K562 (cell line): Measurements from ENCODE around the gene NEMP2. TPM values are rescaled to one million over a fixed set of nuclear protein-coding genes. Genes with fewer than 3 reads are reported as not detected.

Source experiments
- DPF2 ChIP-seq: fragments of 450-650 bp; IDR thresholded peaks from 2 replicates; pipeline ENCODE4 v1.6.1; 2016
- EHMT2 ChIP-seq: fragments of 450-650 bp; IDR thresholded peaks from 2 replicates; pipeline ENCODE4 v1.6.1; 2018; ENCODE audit warnings: antibody characterized with exemption
- EP300 ChIP-seq: IDR thresholded peaks from 2 replicates; pipeline ENCODE4 v1.6.1; 2012; ENCODE audit warnings: low read length, improper control_type of control experiment
- ETV6 ChIP-seq, 3 experiments: fragments of 150-350 bp in 1 of 3; sonication (generic) in 1 of 3; formaldehyde crosslinking in 1 of 3; IDR thresholded peaks; 2 replicates each; pipeline versions ENCODE4 v1.6.1 to v1.8.0; 2014 to 2022; ENCODE audit warnings: borderline replicate concordance in 2 of 3, low read depth in 2 of 3, antibody characterized with exemption in 1 of 3, low read length in 1 of 3, mild to moderate bottlenecking in 1 of 3, missing genetic modification reagents in 1 of 3
- FOXM1 ChIP-seq, 2 experiments: fragments of 450-650 bp in 1 of 2; sonication (generic) in 1 of 2; formaldehyde crosslinking in 1 of 2; IDR thresholded peaks; 2 replicates each; pipeline versions ENCODE4 v1.6.1 to v1.9.0; 2017 to 2022; ENCODE audit warnings: low read depth in 2 of 2, mild to moderate bottlenecking in 2 of 2, missing genetic modification reagents in 1 of 2, moderate library complexity in 1 of 2
- GATA2 ChIP-seq: sonication (generic); formaldehyde crosslinking; IDR thresholded peaks from 2 replicates; pipeline ENCODE4 v1.4.0; 2020; ENCODE audit warnings: mild to moderate bottlenecking, missing genetic modification reagents
- HOXB6 ChIP-seq: fragments of 250-450 bp; sonication (Bioruptor Pico); IDR thresholded peaks from 2 replicates; pipeline ENCODE4 v1.5.1; 2022; ENCODE audit warnings: mild to moderate bottlenecking, borderline replicate concordance
- JUND ChIP-seq, 2 experiments: IDR thresholded peaks; 2 replicates in 1 of 2; 3 replicates in 1 of 2; pipeline ENCODE4 v1.6.1; 2011; ENCODE audit warnings: borderline replicate concordance in 2 of 2, low read depth in 2 of 2, low read length in 2 of 2, improper control_type of control experiment in 1 of 2, missing biosample characterization in 1 of 2, missing genetic modification characterization in 1 of 2, missing genetic modification reagents in 1 of 2
- KLF16 ChIP-seq: IDR thresholded peaks from 2 replicates; pipeline ENCODE4 v1.6.1; 2016; ENCODE audit warnings: antibody characterized with exemption
- L3MBTL2 ChIP-seq: fragments of 450-650 bp; IDR thresholded peaks from 2 replicates; pipeline ENCODE4 v1.6.1; 2016; ENCODE audit warnings: mild to moderate bottlenecking, moderate library complexity
- MEIS2 ChIP-seq: fragments of 450-650 bp; IDR thresholded peaks from 2 replicates; pipeline ENCODE4 v1.6.1; 2014; ENCODE audit warnings: mild to moderate bottlenecking; ENCODE audit not compliant: partially characterized antibody
- NCOR1 ChIP-seq: fragments of 450-650 bp; IDR thresholded peaks from 2 replicates; pipeline ENCODE4 v1.6.1; 2016; ENCODE audit warnings: mild to moderate bottlenecking, moderate library complexity
- PML ChIP-seq: IDR thresholded peaks from 2 replicates; pipeline ENCODE4 v1.6.1; 2012; ENCODE audit warnings: low read length, inconsistent platforms
- POLR2AphosphoS5 ChIP-seq: IDR thresholded peaks from 2 replicates; pipeline ENCODE4 v1.6.1; 2011; ENCODE audit warnings: mild to moderate bottlenecking, low read depth, low read length, moderate library complexity; ENCODE audit not compliant: control insufficient read depth, insufficient read depth
- PTRF ChIP-seq: fragments of 450-650 bp; IDR thresholded peaks from 2 replicates; pipeline ENCODE4 v1.6.1; 2016; ENCODE audit warnings: mild to moderate bottlenecking, missing genetic modification characterization, missing compliant biosample characterization
- SMAD4 ChIP-seq: fragments of 250-450 bp; sonication (Bioruptor Pico); conservative IDR thresholded peaks from 2 replicates; pipeline ENCODE4 v1.8.0; 2021; ENCODE audit warnings: inconsistent platforms, mild to moderate bottlenecking, moderate library complexity
- SMARCC2 ChIP-seq: fragments of 450-650 bp; IDR thresholded peaks from 2 replicates; pipeline ENCODE4 v1.6.1; 2017; ENCODE audit warnings: antibody characterized with exemption, moderate library complexity, mild to moderate bottlenecking, low read depth
- SOX6 ChIP-seq: fragments of 450-650 bp; IDR thresholded peaks from 2 replicates; pipeline ENCODE4 v1.6.1; 2014; ENCODE audit warnings: mild to moderate bottlenecking
- STAT5A ChIP-seq: IDR thresholded peaks from 2 replicates; pipeline ENCODE4 v1.6.1; 2012; ENCODE audit warnings: low read length, inconsistent platforms, borderline replicate concordance
- STAT6 ChIP-seq: sonication (generic); formaldehyde crosslinking; IDR thresholded peaks from 2 replicates; pipeline ENCODE4 v1.8.1; 2023; ENCODE audit warnings: mild to moderate bottlenecking, missing genetic modification reagents
- TAF9B ChIP-seq: fragments of 450-650 bp; IDR thresholded peaks from 2 replicates; pipeline ENCODE4 v1.6.1; 2018; ENCODE audit warnings: mild to moderate bottlenecking; ENCODE audit not compliant: partially characterized antibody
- TBL1XR1 ChIP-seq, 2 experiments: IDR thresholded peaks; 2 replicates each; pipeline ENCODE4 v1.6.1; 2012; ENCODE audit warnings: improper control_type of control experiment in 2 of 2, low read length in 2 of 2, mild to moderate bottlenecking in 1 of 2
- TRIM28 ChIP-seq: fragments of 450-650 bp; IDR thresholded peaks from 2 replicates; pipeline ENCODE4 v1.6.1; 2017
- ZNF184 ChIP-seq: sonication (generic); formaldehyde crosslinking; IDR thresholded peaks from 2 replicates; pipeline ENCODE4 v1.5.0; 2020; ENCODE audit warnings: missing genetic modification reagents
- ZNF511 ChIP-seq: sonication (generic); formaldehyde crosslinking; IDR thresholded peaks from 2 replicates; pipeline ENCODE4 v1.8.0; 2022; ENCODE audit warnings: mild to moderate bottlenecking, missing genetic modification reagents
- ZSCAN29 ChIP-seq: fragments of 450-650 bp; IDR thresholded peaks from 2 replicates; pipeline ENCODE4 v1.6.1; 2017
- polyA plus RNA-seq, 8 experiments: library from polyadenylated mRNA; depleted of rRNA in 4 of 8; stranded (reverse) in 5 of 8; unstranded in 3 of 8; fragments of >200 nt; fragmentation: Nextera tagmentation in 2 of 8; fragmentation: Illumina TruSeq in 1 of 8; extraction: Ambion mirVana in 2 of 8; extraction: Trizol in 1 of 8; gene quantifications; 2 replicates each; pipeline versions ENCODE4 v1.2.1 to v1.2.3, GENCODE V29; 2011 to 2014; ENCODE audit warnings: inconsistent platforms in 1 of 8, missing spikeins in 1 of 8
- total RNA-seq, 7 experiments: library from RNA; depleted of rRNA in 6 of 7; stranded (reverse); fragments of >200 nt in 6 of 7; fragmentation: Illumina TruSeq in 2 of 7; extraction: Trizol in 2 of 7; gene quantifications; 2 replicates each; pipeline versions ENCODE4 v1.2.1 to v1.2.3, GENCODE V29; 2011 to 2021; ENCODE audit warnings: low replicate concordance in 1 of 7

The NEMP2 gene
- total and polyA plus RNA-seq, 9 of the 15 experiments (the other 6 are each of a cell fraction or from before 2014, with no cell fraction given), result 0.32 to 3.0 (median 1.7) TPM

GRCh38 chr2:190477661-190478454, 56.7 kb downstream of the NEMP2 start (continued):
- TF ChIP-seq ZSCAN29, result no peak
- TF ChIP-seq PML, result peak; percentile 86; the same call in 1 of the 2 replicates
- TF ChIP-seq L3MBTL2, result 0 out of 2 replicates have a peak, but pooled peaks have one; percentile 12
- TF ChIP-seq ZNF511 (CRISPR knock-in tag), result no peak
- TF ChIP-seq MEIS2, result peak; percentile 11
- TF ChIP-seq TBL1XR1 (IDR thresholded peaks at IDR 0.05; ENCODE audit: low read length in 2 of 2), result peak in 1 of 2 experiments; percentile 50; a peak in 1 of 4 replicates
- TF ChIP-seq DPF2, result peak; percentile 72
- TF ChIP-seq FOXM1 (IDR thresholded peaks at IDR 0.05; ENCODE audit: low read depth), result peak; percentile 70; the same call in 1 of the 2 replicates
- no peak for TF ChIP-seq FOXM1 (CRISPR knock-in tag; IDR thresholded peaks at IDR 0.05; ENCODE audit: low read depth)
- TF ChIP-seq STAT5A, result peak; percentile 61
- TF ChIP-seq PTRF (tag), result no peak
- TF ChIP-seq TRIM28, result no peak
- TF ChIP-seq STAT6 (CRISPR knock-in tag), result no peak
- TF ChIP-seq NCOR1, result peak; percentile 66
- TF ChIP-seq EHMT2, result no peak
- TF ChIP-seq GATA2, result peak; percentile 55
- TF ChIP-seq KLF16, result 0 out of 2 replicates have a peak, but pooled peaks have one; percentile 45
- TF ChIP-seq POLR2AphosphoS5, result 0 out of 2 replicates have a peak, but pooled peaks have one; percentile 46
- TF ChIP-seq ZNF184 (CRISPR knock-in tag), result no peak
- no peak for TF ChIP-seq ETV6 (IDR thresholded peaks at IDR 0.05; ENCODE audit: borderline replicate concordance in 1 of 2, low read depth in 2 of 2, low read length in 1 of 2)
- no peak for TF ChIP-seq ETV6 (CRISPR knock-in tag; IDR thresholded peaks at IDR 0.05; ENCODE audit: borderline replicate concordance)
- 0 out of 2 replicates have a peak, but pooled peaks have one; percentile 16 for TF ChIP-seq JUND (IDR thresholded peaks at IDR 0.05; ENCODE audit: borderline replicate concordance, low read depth, low read length)
- TF ChIP-seq JUND (tag; IDR thresholded peaks at IDR 0.05; ENCODE audit: borderline replicate concordance, low read depth, low read length), result no peak
- no peak for TF ChIP-seq TAF9B
- peak; percentile 83 for TF ChIP-seq EP300
- TF ChIP-seq SMARCC2, result 0 out of 2 replicates have a peak, but pooled peaks have one; percentile 49
- no peak for TF ChIP-seq HOXB6 (CRISPR knock-in tag)
- 0 out of 2 replicates have a peak, but pooled peaks have one; percentile 12 for TF ChIP-seq SMAD4
- TF ChIP-seq SOX6, result peak; percentile 71
